GM23338 (cell line): ENCODE results near the gene FGFR3. TPM values are rescaled to one million over a fixed set of nuclear protein-coding genes. Genes with fewer than 3 reads are reported as not detected.

ENCODE experiments used
- ATAC-seq: fragments of 200-7000 bp; cut with Tn5 transposase; 3 replicates; pipeline ENCODE4 v1.9.1; 2020
- DNase-seq: peaks from one replicate; pipeline ENCODE4 v3.0.0-alpha.2; 2015; ENCODE audit warnings: low spot score
- H2AFZ ChIP-seq: fragments of 200-600 bp; sonication (generic); 2 replicates; pipeline ENCODE4 v1.8.0; 2016; ENCODE audit warnings: antibody characterized with exemption, mild to moderate bottlenecking, moderate library complexity
- H3F3A ChIP-seq: fragments of 200-600 bp; sonication (generic); replicated peaks from 2 replicates; pipeline ENCODE4 v1.8.0; 2017; ENCODE audit warnings: antibody characterized with exemption, mixed run types, low read depth
- H3K27ac ChIP-seq: fragments of 200-600 bp; sonication (generic); 2 replicates; pipeline ENCODE4 v1.6.1; 2016; ENCODE audit warnings: low read depth
- H3K27me3 ChIP-seq: fragments of 200-600 bp; sonication (generic); 2 replicates; pipeline ENCODE4 v1.8.0; 2016; ENCODE audit warnings: mild to moderate bottlenecking, mixed run types, moderate library complexity; ENCODE audit not compliant: insufficient read depth
- H3K36me3 ChIP-seq: fragments of 200-600 bp; sonication (generic); 2 replicates; pipeline ENCODE4 v1.8.0; 2016; ENCODE audit warnings: mild to moderate bottlenecking; ENCODE audit not compliant: insufficient read depth
- H3K4me1 ChIP-seq: fragments of 200-600 bp; sonication (generic); 2 replicates; pipeline ENCODE4 v1.8.0; 2016; ENCODE audit warnings: mild to moderate bottlenecking, moderate library complexity; ENCODE audit not compliant: insufficient read depth
- H3K4me2 ChIP-seq: fragments of 200-600 bp; sonication (generic); 2 replicates; pipeline ENCODE4 v1.7.1; 2017; ENCODE audit warnings: mixed run types
- H3K4me3 ChIP-seq: fragments of 200-600 bp; sonication (generic); 2 replicates; pipeline ENCODE4 v1.6.1; 2016; ENCODE audit warnings: mixed run types
- H3K79me2 ChIP-seq: fragments of 200-600 bp; sonication (generic); replicated peaks from 2 replicates; pipeline ENCODE4 v1.8.0; 2017; ENCODE audit warnings: mild to moderate bottlenecking; ENCODE audit not compliant: insufficient read depth
- H3K9me2 ChIP-seq: fragments of 200-600 bp; sonication (generic); 2 replicates; pipeline ENCODE4 v1.8.0; 2017; ENCODE audit not compliant: insufficient read depth
- H4K20me1 ChIP-seq: fragments of 200-600 bp; sonication (generic); replicated peaks from 2 replicates; pipeline ENCODE4 v1.8.0; 2017; ENCODE audit warnings: mild to moderate bottlenecking; ENCODE audit not compliant: insufficient read depth
- H3K27ac Mint-ChIP-seq: 2 replicates; pipeline ENCODE4 v1.8.0; 2020; ENCODE audit warnings: inconsistent platforms, mild to moderate bottlenecking, moderate library complexity, mixed read lengths
- H3K27me3 Mint-ChIP-seq: 3 replicates; pipeline ENCODE4 v1.8.0; 2022; ENCODE audit warnings: low read depth, mild to moderate bottlenecking, moderate library complexity, mixed read lengths, inconsistent platforms; ENCODE audit not compliant: insufficient read depth, poor library complexity
- H3K36me3 Mint-ChIP-seq: 3 replicates; pipeline ENCODE4 v1.8.0; 2021; ENCODE audit warnings: low read depth, mild to moderate bottlenecking, inconsistent platforms, moderate library complexity, mixed read lengths
- H3K4me1 Mint-ChIP-seq: 3 replicates; pipeline ENCODE4 v1.8.0; 2020; ENCODE audit warnings: mild to moderate bottlenecking, inconsistent platforms, mixed read lengths
- H3K4me3 Mint-ChIP-seq: 3 replicates; pipeline ENCODE4 v1.8.0; 2021; ENCODE audit warnings: moderate library complexity, mild to moderate bottlenecking, inconsistent platforms, mixed read lengths
- H3K9me3 Mint-ChIP-seq: 3 replicates; pipeline ENCODE4 v1.8.0; 2020; ENCODE audit warnings: moderate library complexity, mild to moderate bottlenecking, inconsistent platforms, mixed read lengths
- CREB1 ChIP-seq: fragments of 250-450 bp; sonication (Bioruptor Pico); IDR thresholded peaks from 2 replicates; pipeline ENCODE4 v1.5.0; 2020; ENCODE audit warnings: low read depth, mild to moderate bottlenecking, moderate library complexity
- CTCF ChIP-seq, 2 experiments: fragments of 200-600 bp in 1 of 2; sonication (generic) in 1 of 2; conservative IDR thresholded peaks; 2 replicates each; pipeline versions ENCODE4 v1.5.1 to v1.6.1; 2016 to 2017; ENCODE audit warnings: antibody characterized with exemption in 2 of 2, low read depth in 2 of 2, mild to moderate bottlenecking in 2 of 2, moderate library complexity in 1 of 2
- ETS1 ChIP-seq: IDR thresholded peaks from 2 replicates; pipeline ENCODE4 v1.6.1; 2016; ENCODE audit warnings: antibody characterized with exemption
- EZH2 ChIP-seq: fragments of 200-600 bp; sonication (generic); IDR thresholded peaks from one replicate; pipeline ENCODE4 v1.8.0; 2017; ENCODE audit warnings: antibody characterized with exemption, mild to moderate bottlenecking, low read depth; ENCODE audit not compliant: unreplicated experiment
- EZH2phosphoT487 ChIP-seq: fragments of 200-600 bp; sonication (generic); IDR thresholded peaks from one replicate; pipeline ENCODE4 v1.8.1; 2018; ENCODE audit warnings: antibody characterized with exemption; ENCODE audit not compliant: unreplicated experiment
- JUNB ChIP-seq: IDR thresholded peaks from one replicate; pipeline ENCODE4 v1.6.1; 2016; ENCODE audit warnings: antibody characterized with exemption; ENCODE audit not compliant: unreplicated experiment
- NANOG ChIP-seq: IDR thresholded peaks from 2 replicates; pipeline ENCODE4 v1.6.1; 2016; ENCODE audit warnings: antibody characterized with exemption, borderline replicate concordance
- POLR2AphosphoS5 ChIP-seq: IDR thresholded peaks from 2 replicates; pipeline ENCODE4 v1.6.1; 2016; ENCODE audit warnings: antibody characterized with exemption, low read depth
- REST ChIP-seq: IDR thresholded peaks from one replicate; pipeline ENCODE4 v1.6.1; 2018; ENCODE audit warnings: antibody characterized with exemption; ENCODE audit not compliant: unreplicated experiment
- STAT1 ChIP-seq: IDR thresholded peaks from one replicate; pipeline ENCODE4 v1.6.1; 2016; ENCODE audit warnings: antibody characterized with exemption; ENCODE audit not compliant: unreplicated experiment
- ZNF114 ChIP-seq: fragments of 250-450 bp; sonication (Bioruptor Pico); IDR thresholded peaks from 2 replicates; pipeline ENCODE4 v1.5.0; 2020; ENCODE audit warnings: mild to moderate bottlenecking, moderate library complexity
- ZNF331 ChIP-seq: fragments of 250-450 bp; sonication (Bioruptor Pico); IDR thresholded peaks from 2 replicates; pipeline ENCODE4 v1.5.0; 2020; ENCODE audit warnings: low read depth, mild to moderate bottlenecking, moderate library complexity
- ZNF462 ChIP-seq: fragments of 250-450 bp; sonication (Bioruptor Pico); IDR thresholded peaks from 2 replicates; pipeline ENCODE4 v1.5.0; 2020; ENCODE audit warnings: mild to moderate bottlenecking, moderate library complexity
- polyA plus RNA-seq: library from polyadenylated mRNA; unstranded; fragments of >200 nt; fragmentation: Nextera tagmentation; extraction: Ambion mirVana; gene quantifications from 2 replicates; pipeline ENCODE4 v1.2.1, GENCODE V29; 2016
- total RNA-seq: library from RNA; depleted of rRNA; stranded (reverse); fragments of >200 nt; shearing (Covaris generic); gene quantifications from 2 replicates; pipeline ENCODE4 v1.2.3, GENCODE V29; 2014

The FGFR3 gene
- total and polyA plus RNA-seq, 2 experiments from 2014 or later = 3.6 to 17.4 TPM

DNA sequence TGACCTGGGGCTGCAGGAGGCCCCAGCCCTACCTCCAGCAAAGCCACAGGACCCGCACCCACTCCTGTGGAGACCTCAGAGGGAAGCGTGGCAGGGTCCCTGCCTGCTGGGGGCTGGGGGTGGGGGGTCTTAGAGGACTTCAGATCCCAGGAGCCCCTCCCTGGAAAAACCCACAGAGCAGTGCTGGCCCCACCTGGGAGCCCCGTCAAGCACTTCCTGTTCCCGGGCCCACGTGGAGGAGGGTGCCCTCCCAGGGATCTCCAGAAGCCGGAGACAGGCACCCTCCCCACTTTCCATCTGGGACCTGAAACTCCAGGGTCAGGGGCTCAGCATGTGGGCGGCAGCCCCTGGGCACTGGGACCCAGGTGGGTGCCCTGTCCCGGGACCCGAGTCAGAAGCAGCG, 39.8 kb upstream of the FGFR3 start:
- DNase-seq (no peak), ATAC-seq (no peak)
- Mint-ChIP-seq H3K27me3 (no peaks in the 10 kb centered on the region), H3K4me3 (no peak overlapping the region), H3K27ac (no peak overlapping the region), H3K9me3 (no peaks in the 10 kb centered on the region), H3K4me1 (peaks cover 5% of the 10 kb centered on the region; the same call in 2 of the 3 replicates), H3K36me3 (no peaks in the 10 kb centered on the region)
- H3K36me3 ChIP-seq = no peaks in the 10 kb centered on the region
- H3K79me2 ChIP-seq = no peaks in the 10 kb centered on the region
- H3F3A ChIP-seq = no peaks in the 10 kb centered on the region
- H3K27me3 ChIP-seq = no peaks in the 10 kb centered on the region
- no peaks in the 10 kb centered on the region for H3K9me2 ChIP-seq
- H2AFZ ChIP-seq = no peak overlapping the region
- H3K4me2 ChIP-seq = no peak overlapping the region
- H4K20me1 ChIP-seq = no peaks in the 10 kb centered on the region
- H3K4me1 ChIP-seq = no peaks in the 10 kb centered on the region
- no peak overlapping the region for H3K4me3 ChIP-seq
- no peak overlapping the region for H3K27ac ChIP-seq
- no peak for TF ChIP-seq CREB1 (CRISPR knock-in tag)
- TF ChIP-seq ZNF331 (CRISPR knock-in tag) = no peak
- no peak for TF ChIP-seq EZH2phosphoT487
- TF ChIP-seq EZH2 = no peak
- no peak for TF ChIP-seq CTCF (conservative IDR thresholded peaks at IDR 0.05; ENCODE audit: low read depth in 2 of 2)
- no peak for TF ChIP-seq REST
- TF ChIP-seq ZNF462 (CRISPR knock-in tag) = no peak
- no peak for TF ChIP-seq ZNF114
- no peak for TF ChIP-seq STAT1
- no peak for TF ChIP-seq NANOG
- no peak for TF ChIP-seq POLR2AphosphoS5
- TF ChIP-seq JUNB = no peak
- no peak for TF ChIP-seq ETS1
